Heart left ventricle (tissue), 16 donors: ENCODE data around the gene SUSD4. TPM values are rescaled to one million over a fixed set of nuclear protein-coding genes. Genes with fewer than 3 reads are reported as not detected.

ENCODE experiments used
- ATAC-seq, 4 donors: fragments of 200-7000 bp; cut with Tn5 transposase; one replicate each; pipeline ENCODE4 v1.9.1; 2020 to 2022; ENCODE audit warnings: moderate library complexity in 4 of 4, mild to moderate bottlenecking in 3 of 4, moderate number of reproducible peaks in 1 of 4
- DNase-seq, 5 donors: peaks; one replicate each; pipeline ENCODE4 v3.0.0-alpha.2; 2020
- H3K27ac ChIP-seq, 12 donors: fragments of 200-600 bp; sonication (generic) in 4 of 12; one replicate each; pipeline versions ENCODE4 v1.5.0 to v1.8.0; 2016 to 2022; ENCODE audit warnings: mild to moderate bottlenecking in 2 of 12
- H3K27me3 ChIP-seq, 9 donors: fragments of 200-600 bp; sonication (generic) in 2 of 9; one replicate each; pipeline versions ENCODE4 v1.5.1 to v1.8.0; 2016 to 2022; ENCODE audit warnings: mild to moderate bottlenecking in 3 of 9
- H3K36me3 ChIP-seq, 9 donors: fragments of 200-600 bp; sonication (generic) in 2 of 9; one replicate each; pipeline versions ENCODE4 v1.5.0 to v1.8.0; 2018 to 2022; ENCODE audit warnings: mild to moderate bottlenecking in 2 of 9
- H3K4me1 ChIP-seq, 12 donors: fragments of 200-600 bp; sonication (generic) in 4 of 12; one replicate each; pipeline versions ENCODE4 v1.5.0 to v1.8.0; 2016 to 2022; ENCODE audit warnings: mild to moderate bottlenecking in 3 of 12
- H3K4me3 ChIP-seq, 12 donors: fragments of 200-600 bp; sonication (generic) in 4 of 12; one replicate each; pipeline versions ENCODE4 v1.5.0 to v1.8.0; 2017 to 2022; ENCODE audit warnings: mild to moderate bottlenecking in 9 of 12, moderate library complexity in 4 of 12
- H3K9me3 ChIP-seq, 12 donors: fragments of 200-600 bp; sonication (generic) in 4 of 12; one replicate each; pipeline versions ENCODE4 v1.5.0 to v1.8.0; 2016 to 2022; ENCODE audit warnings: mild to moderate bottlenecking in 1 of 12
- POLR2A ChIP-seq, 2 donors: fragments of 450-650 bp; IDR thresholded peaks; one replicate each; pipeline ENCODE4 v1.6.1; 2017; ENCODE audit warnings: antibody characterized with exemption in 2 of 2, mild to moderate bottlenecking in 2 of 2, moderate library complexity in 2 of 2
- WGBS, 4 donors: extraction: QIAGEN DNeasy Blood & Tissue Kit in 2 of 4; methylation state at CpG; one replicate each; pipeline versions ENCODE4 v1.1.5 to v1.1.7; 2013 to 2018; 5-methylcytosine and 5-hydroxymethylcytosine counted together
- intact Hi-C, 10 donors: fragments of 100-400 bp; cut with DNase I; formaldehyde crosslinking; loops; one replicate each; pipeline versions ENCODE4 v1.11.1 to v1.14.2; 2022
- polyA plus RNA-seq, 2 donors: library from polyadenylated mRNA; stranded (reverse); fragments of 200-250 nt; gene quantifications; one replicate each; pipeline ENCODE4 v1.2.3, GENCODE V29; 2013
- total RNA-seq, 9 donors: library from RNA; depleted of rRNA in 2 of 9; stranded (reverse); fragments of >200 nt in 2 of 9; fragmentation: NEBNext Ultra II Directional in 3 of 9; extraction: Animal tissue kit (Norgen Biotek cat#: 25700) in 3 of 9; gene quantifications; one replicate each; pipeline versions ENCODE4 v1.1.0 to v1.2.4, GENCODE V29; 2016 to 2023
- TF ChIP-seq, protein P1 (sequence below), 12 donors: fragments of 200-600 bp; sonication (generic) in 4 of 12; IDR thresholded peaks; one replicate each; pipeline versions ENCODE4 v1.5.0 to v1.8.0; 2018 to 2022; ENCODE audit warnings: antibody characterized with exemption in 12 of 12, mild to moderate bottlenecking in 5 of 12
- donor health status: ischemic (EF 13 %, LVEDD 7.1; RV severe dilation, severe dysfunction).
- donor health status: healthy with polysubstance abuse.
- donor health status: DM: no; HTN: yes; CAD: no.
- donor health status: DM: no; HTN: no; CAD: no.
- donor health status: ischemic (EF 25% LVEDD 6.9; RV normal size, moderate dysfunction).
- donor health status: ischemic (EF 25% LVEDD 5.7; RV mildly dilated, moderate dysfunction).
- donor health status: healthy.
- donor health status: DM: yes; HTN: yes; CAD: no.
- donor health status: ischemic (EF 35%, LVEDD 5.7; RV mildly dilated, moderate dysfunction).
- donor health status: nonischemic (EF 11% LVEDD 7.7; RV severe dilation, severe dysfunction).
- donor health status: DM: yes; HTN: yes; CAD: no.
- donor health status: PGD.
- donor health status: ischemic (EF 29% LVEDD 5.4; RV normal size, mild dysfunction).
- donor health status: nonischemic (EF 23%, LVEDD 6.1; RV moderate dilation, normal function).

SUSD4 gene
- total and polyA plus RNA-seq, 11 donors = 0.40 to 27.2 (median 2.4) TPM

GRCh38 chr1:223210788-223211120, 153.2 kb downstream of the SUSD4 start:
- H3K27ac ChIP-seq = no peak overlapping the region
- 88 to 93% (median 92%) methylated on average over 3 of the region's 3 CpGs for WGBS, 4 donors
- TF ChIP-seq, protein P1, sequence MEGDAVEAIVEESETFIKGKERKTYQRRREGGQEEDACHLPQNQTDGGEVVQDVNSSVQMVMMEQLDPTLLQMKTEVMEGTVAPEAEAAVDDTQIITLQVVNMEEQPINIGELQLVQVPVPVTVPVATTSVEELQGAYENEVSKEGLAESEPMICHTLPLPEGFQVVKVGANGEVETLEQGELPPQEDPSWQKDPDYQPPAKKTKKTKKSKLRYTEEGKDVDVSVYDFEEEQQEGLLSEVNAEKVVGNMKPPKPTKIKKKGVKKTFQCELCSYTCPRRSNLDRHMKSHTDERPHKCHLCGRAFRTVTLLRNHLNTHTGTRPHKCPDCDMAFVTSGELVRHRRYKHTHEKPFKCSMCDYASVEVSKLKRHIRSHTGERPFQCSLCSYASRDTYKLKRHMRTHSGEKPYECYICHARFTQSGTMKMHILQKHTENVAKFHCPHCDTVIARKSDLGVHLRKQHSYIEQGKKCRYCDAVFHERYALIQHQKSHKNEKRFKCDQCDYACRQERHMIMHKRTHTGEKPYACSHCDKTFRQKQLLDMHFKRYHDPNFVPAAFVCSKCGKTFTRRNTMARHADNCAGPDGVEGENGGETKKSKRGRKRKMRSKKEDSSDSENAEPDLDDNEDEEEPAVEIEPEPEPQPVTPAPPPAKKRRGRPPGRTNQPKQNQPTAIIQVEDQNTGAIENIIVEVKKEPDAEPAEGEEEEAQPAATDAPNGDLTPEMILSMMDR (IDR thresholded peaks at IDR 0.05) = no peak
- TF ChIP-seq POLR2A (IDR thresholded peaks at IDR 0.05) = no peak
- H3K4me1 ChIP-seq = peaks cover 0 to 28% (median 12%) of the 10 kb centered on the region in 12 donors
- H3K4me3 ChIP-seq = no peak overlapping the region
- no peaks in the 10 kb centered on the region for H3K27me3 ChIP-seq
- ATAC-seq = no peak
- H3K9me3 ChIP-seq = no peaks in the 10 kb centered on the region
- intact Hi-C loops = no loop called here
- DNase-seq = no peak
- H3K36me3 ChIP-seq = no peaks in the 10 kb centered on the region

DNA sequence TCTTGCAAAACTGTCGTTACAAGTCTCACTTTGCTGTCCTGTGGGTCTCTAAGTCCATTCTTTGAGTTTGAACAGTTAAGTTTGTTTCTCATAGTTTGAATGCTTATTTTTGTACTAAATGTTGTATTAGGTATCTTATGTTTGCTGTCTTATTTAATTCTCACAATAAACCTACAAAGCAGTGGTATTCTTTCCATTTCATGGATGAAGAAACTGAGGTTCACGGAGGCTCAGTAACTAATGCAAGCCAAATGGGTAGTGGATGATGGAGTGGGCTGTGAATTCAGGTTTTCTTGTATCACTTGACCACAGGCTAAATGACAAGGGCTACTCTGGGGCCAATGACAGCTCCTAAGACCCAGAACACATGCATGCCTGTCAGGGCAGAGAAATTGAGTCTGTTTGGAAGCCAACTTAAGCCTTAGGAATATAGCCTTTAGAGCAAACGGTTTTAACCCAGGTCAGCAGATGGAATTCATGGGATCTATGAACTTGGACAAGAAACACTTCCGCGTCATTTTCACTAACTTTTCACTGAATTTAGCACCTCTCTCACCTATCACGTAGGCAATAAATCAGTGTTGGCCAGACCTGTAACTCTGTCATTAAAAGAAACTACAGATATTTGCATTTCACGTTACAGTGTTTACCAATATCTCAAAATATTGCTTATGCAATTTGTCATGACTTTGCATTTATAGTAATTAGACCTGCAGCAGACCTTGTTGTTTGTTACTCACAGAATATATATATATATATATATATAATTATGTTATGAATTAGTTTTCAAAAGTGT, 153.8 kb downstream of the SUSD4 start:
- WGBS, 4 donors = 92 to 95% (median 93%) methylated on average over 7 of the region's 7 CpGs
- Histone ChIP-seq H3K36me3 (no peaks in the 10 kb centered on the region), H3K27ac (no peak overlapping the region), H3K27me3 (no peaks in the 10 kb centered on the region), H3K9me3 (no peaks in the 10 kb centered on the region), H3K4me3 (no peak overlapping the region), H3K4me1 (peaks cover 0 to 28% (median 12%) of the 10 kb centered on the region in 12 donors)
- TF ChIP-seq, protein P1 (IDR thresholded peaks at IDR 0.05) = no peak
- no peak for TF ChIP-seq POLR2A (IDR thresholded peaks at IDR 0.05)
- DNase-seq (no peak), ATAC-seq (no peak)
- intact Hi-C loops = no loop called here

DNA sequence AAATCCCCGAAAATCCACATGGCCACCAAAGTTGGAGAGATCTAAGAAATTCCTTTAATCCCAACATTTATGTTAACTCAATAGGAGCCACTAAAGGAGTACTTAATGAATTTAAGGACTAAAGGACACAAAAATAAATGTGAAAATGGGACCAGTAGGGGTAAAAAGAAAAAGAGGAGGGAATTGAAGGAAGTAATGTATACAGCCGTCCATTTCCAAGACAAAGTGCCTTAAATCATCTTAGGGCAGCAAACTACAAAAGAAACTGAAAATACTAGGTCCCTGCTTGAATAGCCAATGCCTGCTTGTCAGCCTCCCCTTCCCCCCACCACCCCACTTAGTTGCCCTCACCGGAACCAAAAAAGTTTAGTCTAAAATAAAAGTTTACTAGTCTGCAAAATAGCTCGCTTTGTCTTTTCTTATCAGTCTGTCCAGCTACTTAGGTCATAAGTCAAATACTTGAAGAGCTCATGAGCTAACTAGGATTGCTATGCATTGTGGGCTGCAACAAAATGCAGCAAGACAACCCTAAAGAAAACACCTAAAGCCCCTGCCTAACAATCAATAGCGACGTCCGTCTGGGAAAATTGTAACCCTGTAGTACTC, 154.6 kb downstream of the SUSD4 start:
- no peaks in the 10 kb centered on the region for H3K9me3 ChIP-seq
- intact Hi-C loops = no loop called here
- peaks cover 0 to 28% (median 12%) of the 10 kb centered on the region in 12 donors for H3K4me1 ChIP-seq
- 77 to 83% (median 79%) methylated on average over 7 of the region's 7 CpGs for WGBS, 4 donors
- no peaks in the 10 kb centered on the region for H3K27me3 ChIP-seq
- no peak overlapping the region for H3K4me3 ChIP-seq
- no peaks in the 10 kb centered on the region for H3K36me3 ChIP-seq
- H3K27ac ChIP-seq = peak overlapping the region in 2 of 12 donors; percentile 4 to 53
- DNase-seq = no peak
- ATAC-seq = no peak
- no peak for TF ChIP-seq POLR2A (IDR thresholded peaks at IDR 0.05)

GRCh38 chr1:223208164-223209076, 155.6 kb downstream of the SUSD4 start:
- TF ChIP-seq POLR2A (IDR thresholded peaks at IDR 0.05) = no peak
- TF ChIP-seq, protein P1 (IDR thresholded peaks at IDR 0.05) = no peak
- no peaks in the 10 kb centered on the region for H3K36me3 ChIP-seq
- WGBS, 4 donors = 51 to 64% (median 57%) methylated on average over 13 of the region's 13 CpGs
- peaks cover 0 to 28% (median 12%) of the 10 kb centered on the region in 12 donors for H3K4me1 ChIP-seq
- no peaks in the 10 kb centered on the region for H3K9me3 ChIP-seq
- H3K27me3 ChIP-seq = no peaks in the 10 kb centered on the region
- peak overlapping the region in 8 of 12 donors; percentile 3 to 72 (median 28) for H3K27ac ChIP-seq
- H3K4me3 ChIP-seq = no peak overlapping the region
- intact Hi-C loops = no loop called here
- ATAC-seq (no peak), DNase-seq (no peak)
